Lower lobe of right lung (tissue), 2 donors: Measurements from ENCODE around the gene NR4A3. TPM values are rescaled to one million over a fixed set of nuclear protein-coding genes. Genes with fewer than 3 reads are reported as not detected.

ENCODE experiments used
- ATAC-seq, 2 donors: fragments of 200-7000 bp; cut with Tn5 transposase; one replicate each; pipeline ENCODE4 v1.9.1; 2020 to 2022; ENCODE audit warnings: mild to moderate bottlenecking in 2 of 2, moderate library complexity in 2 of 2
- DNase-seq: peaks from one replicate; pipeline ENCODE4 v3.0.0-alpha.2; 2020
- H3K27ac ChIP-seq: fragments of 200-600 bp; one replicate; pipeline ENCODE4 v1.8.0; 2022
- H3K27me3 ChIP-seq: fragments of 200-600 bp; one replicate; pipeline ENCODE4 v1.8.0; 2022; ENCODE audit warnings: low read depth
- H3K36me3 ChIP-seq: fragments of 200-600 bp; one replicate; pipeline ENCODE4 v1.8.0; 2022; ENCODE audit warnings: mild to moderate bottlenecking
- H3K4me1 ChIP-seq: fragments of 200-600 bp; one replicate; pipeline ENCODE4 v1.8.0; 2022
- H3K4me3 ChIP-seq: fragments of 200-600 bp; one replicate; pipeline ENCODE4 v1.8.0; 2022; ENCODE audit warnings: mild to moderate bottlenecking
- H3K9me3 ChIP-seq: fragments of 200-600 bp; one replicate; pipeline ENCODE4 v1.8.0; 2022
- intact Hi-C: fragments of 100-400 bp; cut with DNase I; formaldehyde crosslinking; loops from one replicate; pipeline ENCODE4 v1.11.0; 2022
- total RNA-seq: library from RNA; stranded (reverse); fragmentation: NEBNext Ultra II Directional; extraction: Animal tissue kit (Norgen Biotek cat#: 25700); gene quantifications from one replicate; pipeline ENCODE4 v1.2.1, GENCODE V29; 2021
- TF ChIP-seq, protein P1 (sequence below): fragments of 200-600 bp; IDR thresholded peaks from one replicate; pipeline ENCODE4 v1.8.0; 2022; ENCODE audit warnings: antibody characterized with exemption, mild to moderate bottlenecking
- donor health status: DM: no; HTN: yes; CAD: no; lungs with severe emphysema.

Gene NR4A3
- total RNA-seq, 1 donor from 2014 or later: 1.7 TPM

DNA sequence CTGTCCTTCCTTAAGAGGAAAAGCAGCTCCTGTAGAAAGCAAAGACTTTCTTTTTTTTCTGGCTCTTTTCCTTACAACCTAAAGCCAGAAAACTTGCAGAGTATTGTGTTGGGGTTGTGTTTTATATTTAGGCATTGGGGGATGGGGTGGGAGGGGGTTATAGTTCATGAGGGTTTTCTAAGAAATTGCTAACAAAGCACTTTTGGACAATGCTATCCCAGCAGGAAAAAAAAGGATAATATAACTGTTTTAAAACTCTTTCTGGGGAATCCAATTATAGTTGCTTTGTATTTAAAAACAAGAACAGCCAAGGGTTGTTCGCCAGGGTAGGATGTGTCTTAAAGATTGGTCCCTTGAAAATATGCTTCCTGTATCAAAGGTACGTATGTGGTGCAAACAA lies 42.3 kb downstream of the NR4A3 start:
- Histone ChIP-seq H3K4me1 (no peaks in the 10 kb centered on the region), H3K27ac (no peak overlapping the region), H3K9me3 (no peaks in the 10 kb centered on the region), H3K36me3 (no peaks in the 10 kb centered on the region), H3K27me3 (no peaks in the 10 kb centered on the region), H3K4me3 (no peak overlapping the region)
- no peak for DNase-seq
- intact Hi-C loops: no loop called here
- ATAC-seq: no peak
- TF ChIP-seq, protein P1, sequence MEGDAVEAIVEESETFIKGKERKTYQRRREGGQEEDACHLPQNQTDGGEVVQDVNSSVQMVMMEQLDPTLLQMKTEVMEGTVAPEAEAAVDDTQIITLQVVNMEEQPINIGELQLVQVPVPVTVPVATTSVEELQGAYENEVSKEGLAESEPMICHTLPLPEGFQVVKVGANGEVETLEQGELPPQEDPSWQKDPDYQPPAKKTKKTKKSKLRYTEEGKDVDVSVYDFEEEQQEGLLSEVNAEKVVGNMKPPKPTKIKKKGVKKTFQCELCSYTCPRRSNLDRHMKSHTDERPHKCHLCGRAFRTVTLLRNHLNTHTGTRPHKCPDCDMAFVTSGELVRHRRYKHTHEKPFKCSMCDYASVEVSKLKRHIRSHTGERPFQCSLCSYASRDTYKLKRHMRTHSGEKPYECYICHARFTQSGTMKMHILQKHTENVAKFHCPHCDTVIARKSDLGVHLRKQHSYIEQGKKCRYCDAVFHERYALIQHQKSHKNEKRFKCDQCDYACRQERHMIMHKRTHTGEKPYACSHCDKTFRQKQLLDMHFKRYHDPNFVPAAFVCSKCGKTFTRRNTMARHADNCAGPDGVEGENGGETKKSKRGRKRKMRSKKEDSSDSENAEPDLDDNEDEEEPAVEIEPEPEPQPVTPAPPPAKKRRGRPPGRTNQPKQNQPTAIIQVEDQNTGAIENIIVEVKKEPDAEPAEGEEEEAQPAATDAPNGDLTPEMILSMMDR: no peak

DNA sequence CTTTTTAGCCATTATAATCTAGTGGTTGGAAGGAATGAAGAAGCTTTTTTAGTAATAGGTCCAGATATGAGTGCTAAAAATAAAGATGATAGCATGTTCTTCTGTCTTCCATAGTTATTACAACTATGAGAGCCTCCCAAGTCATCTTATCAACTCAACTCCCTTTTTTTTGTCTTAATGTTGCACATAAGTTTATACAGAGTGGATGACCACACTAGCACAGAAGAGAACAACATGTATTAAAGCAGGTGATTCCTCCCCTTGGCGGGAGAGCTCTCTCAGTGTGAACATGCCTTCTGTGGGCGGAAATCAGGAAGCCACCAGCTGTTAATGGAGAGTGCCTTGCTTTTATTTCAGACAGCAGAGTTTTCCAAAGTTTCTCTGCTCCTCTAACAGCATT lies 44.7 kb downstream of the NR4A3 start:
- Histone ChIP-seq H3K36me3 (no peaks in the 10 kb centered on the region), H3K4me1 (no peaks in the 10 kb centered on the region), H3K27me3 (no peaks in the 10 kb centered on the region), H3K4me3 (no peak overlapping the region), H3K27ac (no peak overlapping the region), H3K9me3 (no peaks in the 10 kb centered on the region)
- TF ChIP-seq, protein P1: no peak
- DNase-seq: no peak
- no peak for ATAC-seq
- intact Hi-C loops: no loop called here

DNA sequence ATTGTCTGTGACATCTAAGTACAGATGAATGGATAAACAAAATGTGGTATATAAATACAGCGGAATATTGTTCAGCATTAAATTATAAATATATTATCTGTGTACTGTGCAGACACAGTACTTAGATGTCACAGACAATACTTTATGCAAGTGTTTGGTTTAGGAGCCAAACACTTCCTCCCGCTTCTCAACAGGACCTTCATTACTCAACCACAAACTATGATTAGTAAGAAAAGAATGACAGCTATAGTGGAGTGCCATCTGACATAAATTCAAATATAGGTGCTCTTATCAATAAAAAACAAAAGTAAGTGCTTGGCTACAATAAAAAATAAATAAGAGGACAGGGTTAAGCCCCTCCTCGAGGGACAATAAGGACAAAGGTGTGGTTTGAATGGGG lies 45.9 kb downstream of the NR4A3 start:
- DNase-seq (no peak), ATAC-seq (no peak)
- Histone ChIP-seq H3K27me3 (no peaks in the 10 kb centered on the region), H3K9me3 (no peaks in the 10 kb centered on the region), H3K36me3 (no peaks in the 10 kb centered on the region), H3K4me1 (no peaks in the 10 kb centered on the region), H3K27ac (no peak overlapping the region), H3K4me3 (no peak overlapping the region)
- intact Hi-C loops: no loop called here
- TF ChIP-seq, protein P1: no peak

DNA sequence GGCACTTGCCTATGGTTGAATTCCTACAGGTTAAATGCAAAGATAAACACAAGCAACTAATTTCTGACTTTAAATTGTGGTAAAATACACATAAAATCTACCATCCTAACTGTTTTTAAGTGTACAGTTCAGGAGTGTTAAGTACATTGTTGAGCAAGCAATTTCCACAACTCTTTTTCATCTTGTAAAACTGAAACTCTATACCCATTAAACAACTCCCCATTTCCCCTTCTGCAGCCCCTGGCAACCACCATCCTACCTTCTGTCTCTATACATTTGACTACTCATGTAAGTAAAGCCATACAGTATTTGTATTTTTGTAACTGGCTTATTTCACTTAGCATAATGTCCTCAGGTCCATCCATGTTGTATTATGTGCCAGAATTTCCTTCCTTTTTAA lies 46.3 kb downstream of the NR4A3 start:
- intact Hi-C loops: no loop called here
- ATAC-seq (no peak), DNase-seq (no peak)
- TF ChIP-seq, protein P1: no peak
- H3K9me3 ChIP-seq: no peaks in the 10 kb centered on the region
- H3K27ac ChIP-seq: no peak overlapping the region
- no peak overlapping the region for H3K4me3 ChIP-seq
- H3K27me3 ChIP-seq: no peaks in the 10 kb centered on the region
- no peaks in the 10 kb centered on the region for H3K4me1 ChIP-seq
- H3K36me3 ChIP-seq: no peaks in the 10 kb centered on the region

DNA sequence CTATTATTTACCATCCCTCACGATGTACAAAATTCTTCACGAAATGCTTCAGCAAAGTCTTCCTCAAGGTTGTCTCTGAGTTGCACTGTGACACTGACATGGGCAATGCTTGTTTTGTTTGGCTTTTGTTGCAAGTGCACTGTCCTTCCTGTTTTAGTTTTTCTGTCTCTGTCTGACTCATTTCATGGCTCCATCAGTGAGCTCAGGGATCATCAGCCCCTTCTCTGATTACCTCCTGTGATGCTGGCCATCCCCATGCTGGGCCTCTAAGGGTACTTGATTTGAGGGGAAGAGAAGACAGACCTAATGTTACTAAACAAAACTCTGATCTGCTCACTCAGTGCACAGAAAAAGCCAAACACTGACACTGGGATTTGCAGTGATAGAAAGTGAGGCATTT lies 47.2 kb downstream of the NR4A3 start:
- TF ChIP-seq, protein P1: no peak
- Histone ChIP-seq H3K9me3 (no peaks in the 10 kb centered on the region), H3K4me3 (no peak overlapping the region), H3K4me1 (no peaks in the 10 kb centered on the region), H3K27ac (no peak overlapping the region), H3K36me3 (no peaks in the 10 kb centered on the region), H3K27me3 (no peaks in the 10 kb centered on the region)
- intact Hi-C loops: no loop called here
- DNase-seq (no peak), ATAC-seq (peak in 1 of 2 donors; percentile 9)

DNA sequence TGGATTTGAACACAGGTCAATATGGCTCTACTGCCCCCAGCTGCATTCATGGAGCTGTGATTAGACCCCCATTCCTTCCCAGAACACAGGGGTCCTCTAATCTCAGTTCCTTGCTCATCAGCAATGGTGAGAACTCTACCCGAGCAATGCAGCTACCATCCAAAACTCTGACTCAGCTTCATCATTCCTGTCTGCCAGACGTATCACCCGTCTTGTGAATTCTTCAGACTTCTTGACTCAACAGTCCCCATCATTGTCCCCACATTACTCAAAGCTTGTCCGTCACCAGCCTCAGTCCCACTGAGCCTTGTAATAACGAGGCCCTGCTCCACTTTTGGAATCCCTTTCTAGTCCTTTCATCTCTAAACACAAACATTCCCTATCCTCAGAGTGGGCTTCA lies 48.4 kb downstream of the NR4A3 start:
- Histone ChIP-seq H3K27me3 (no peaks in the 10 kb centered on the region), H3K4me3 (no peak overlapping the region), H3K9me3 (no peaks in the 10 kb centered on the region), H3K4me1 (no peaks in the 10 kb centered on the region), H3K27ac (no peak overlapping the region), H3K36me3 (no peaks in the 10 kb centered on the region)
- ATAC-seq: peak in 1 of 2 donors; percentile 4
- DNase-seq: no peak
- TF ChIP-seq, protein P1: no peak
- intact Hi-C loops: no loop called here
